SK-N-DZ (cell line): ENCODE measurements around the gene PGA3.
"Not testable (repeated sequence)": the region's sequence is repeated elsewhere in the genome, so short reads cannot be mapped to it uniquely, and the experiment has no call there.

ENCODE experiments used
- DNase-seq: peaks from one replicate; pipeline ENCODE4 v3.0.0-alpha.2; 2015; ENCODE audit warnings: low spot score

The PGA3 gene

DNA sequence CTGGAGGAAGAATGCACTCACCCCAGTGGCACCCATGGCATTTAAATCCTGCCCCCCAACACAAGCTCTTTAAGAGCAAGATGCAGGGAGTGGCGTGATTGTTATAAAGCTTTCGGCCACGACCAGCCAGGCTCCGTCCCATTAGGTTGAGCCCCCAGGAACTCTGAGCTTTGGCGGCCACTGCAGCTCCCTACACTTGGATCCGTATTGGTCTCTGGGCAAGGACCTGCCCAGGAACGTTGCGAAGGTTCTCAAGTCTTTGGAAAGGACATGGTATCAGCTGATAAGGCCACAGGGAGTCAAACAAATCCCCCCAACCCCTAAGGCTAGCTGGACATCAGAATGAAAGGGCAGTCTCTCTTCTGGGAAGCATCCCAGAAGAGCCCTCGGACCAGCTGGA is 32.7 kb upstream of the PGA3 start:
- no peak for DNase-seq

DNA sequence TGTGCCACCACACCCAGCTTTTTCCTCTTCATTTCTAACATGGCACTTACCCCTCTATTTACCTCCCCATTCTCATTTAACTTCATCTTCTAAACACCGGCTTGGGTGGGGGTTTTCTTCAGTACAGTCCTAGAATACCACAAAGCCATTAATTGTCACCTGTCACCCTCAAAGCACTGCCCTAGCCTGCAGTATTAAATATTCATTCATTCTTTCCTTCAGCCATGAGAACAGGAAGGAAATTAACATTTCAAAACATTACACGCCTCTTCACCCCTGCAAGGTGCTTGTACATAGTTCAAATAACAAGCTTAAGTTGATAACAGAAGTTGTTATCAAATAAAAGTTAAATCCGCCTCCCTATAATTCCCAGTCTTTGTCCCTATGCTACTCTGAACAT is 31.4 kb upstream of the PGA3 start:
- DNase-seq, result no peak

DNA sequence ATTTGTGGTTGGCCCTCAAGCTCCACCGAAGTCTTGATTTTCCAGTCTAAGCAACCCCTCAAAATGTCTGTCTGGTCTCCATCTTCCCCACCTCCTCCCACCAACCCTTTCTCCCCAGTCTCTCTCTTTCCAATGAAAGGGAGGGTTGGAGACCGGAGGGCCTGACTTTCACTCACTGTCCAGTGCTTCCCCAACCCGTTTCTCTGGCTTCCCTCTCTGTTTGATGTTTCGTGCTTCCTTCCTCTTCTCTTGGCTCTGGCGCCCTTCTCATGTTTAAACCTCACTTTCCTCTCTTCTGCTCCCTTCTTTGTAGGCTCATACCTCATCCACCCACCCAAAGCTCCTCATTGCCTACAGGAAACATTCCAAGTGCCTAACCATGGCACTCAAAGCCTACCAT is 31.0 kb upstream of the PGA3 start:
- no peak for DNase-seq

DNA sequence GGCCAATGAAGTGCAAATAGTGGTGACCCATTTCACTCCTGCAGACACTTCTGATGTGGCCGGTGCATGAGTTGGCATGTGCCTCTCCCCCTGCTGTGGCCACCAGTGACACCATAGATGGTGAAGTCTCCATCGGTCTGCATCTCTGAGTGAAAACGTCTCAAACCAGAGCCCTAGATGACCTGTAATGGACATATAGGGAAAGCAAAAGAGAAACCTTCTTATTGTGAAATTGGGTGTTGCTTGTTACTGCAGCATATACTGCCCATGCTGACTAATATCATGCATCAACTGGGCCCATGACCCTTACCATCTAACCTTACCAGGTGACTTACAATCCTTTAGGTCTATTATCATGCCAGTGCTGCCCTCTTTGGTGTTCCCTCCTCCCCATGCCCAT is 30.4 kb upstream of the PGA3 start:
- DNase-seq, result no peak

DNA sequence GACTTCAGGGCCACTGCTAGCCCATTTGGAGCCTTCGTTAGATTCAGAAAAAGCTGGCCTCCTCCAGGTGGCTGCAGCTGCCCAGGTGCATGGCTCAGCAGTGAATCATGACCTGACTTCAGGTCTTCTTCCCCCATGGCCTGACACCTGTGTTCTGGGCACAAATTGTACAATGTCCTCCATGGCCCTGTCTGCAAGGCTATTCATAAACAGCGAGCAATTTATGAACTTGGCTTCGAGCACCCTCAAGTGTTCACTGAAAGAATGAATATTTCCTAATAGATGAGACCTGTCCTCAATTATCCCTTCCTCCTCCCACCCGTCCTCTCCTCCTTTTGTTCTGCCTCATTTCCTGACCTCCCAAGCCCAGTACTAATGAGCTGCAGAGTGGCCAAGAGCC is 29.9 kb upstream of the PGA3 start:
- DNase-seq, result peak; percentile 26

DNA sequence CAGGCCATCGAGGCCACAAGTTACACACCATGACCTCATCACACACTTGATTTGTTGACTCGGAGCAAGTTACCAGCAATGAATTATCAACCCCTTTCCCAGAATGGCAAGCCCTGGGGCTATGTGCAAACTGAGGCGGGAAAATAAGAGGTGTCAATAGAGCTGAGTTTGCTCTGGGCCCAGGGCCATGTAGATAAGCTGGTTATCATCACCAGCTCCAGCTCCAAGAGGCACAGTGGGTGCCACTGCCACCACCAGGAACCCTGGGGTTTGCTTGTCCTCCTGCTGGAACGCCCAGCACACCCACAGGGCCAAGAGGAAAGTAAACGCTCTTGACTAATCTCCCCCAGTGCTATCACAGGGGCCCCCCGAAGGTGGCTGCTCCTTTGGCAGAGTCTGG is 29.0 kb upstream of the PGA3 start:
- no peak for DNase-seq

DNA sequence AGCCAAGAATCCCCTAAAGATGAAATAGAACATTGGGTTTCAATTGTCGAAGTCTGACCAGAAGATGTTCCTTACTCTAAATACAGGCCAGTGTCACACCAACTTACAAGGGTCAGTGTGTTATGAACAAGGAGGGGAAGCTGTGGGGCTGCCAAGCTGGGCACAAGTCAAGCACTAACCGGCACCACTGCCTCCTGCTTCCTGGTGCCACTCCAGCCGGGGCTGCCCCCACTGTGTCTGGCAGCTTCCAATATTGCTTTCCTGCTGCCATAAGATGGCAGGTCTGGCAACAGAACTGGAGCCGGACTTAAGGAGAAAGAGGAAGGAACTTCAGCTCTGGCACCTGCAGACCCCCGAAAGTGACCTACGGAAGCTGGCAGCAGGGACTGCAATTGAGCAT is 28.4 kb upstream of the PGA3 start:
- DNase-seq, result no peak

DNA sequence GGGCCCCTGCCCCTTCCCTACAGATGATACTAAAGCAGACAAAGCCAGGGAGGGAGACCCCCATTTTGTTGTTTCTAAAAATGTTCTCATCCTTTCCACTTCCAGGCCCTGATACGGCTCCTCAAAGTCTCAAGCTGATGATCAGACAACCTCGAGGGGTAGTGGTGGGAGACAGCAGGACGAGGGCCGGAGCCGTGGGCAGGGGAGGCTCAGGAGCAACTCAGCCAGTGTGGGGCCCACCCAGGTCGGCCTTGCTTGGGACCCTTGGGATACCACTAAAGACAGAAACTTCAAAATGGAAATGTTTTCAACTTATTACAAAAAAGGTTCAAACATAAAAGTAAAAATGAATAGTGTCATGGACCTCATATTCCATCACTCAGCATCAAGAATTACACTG is 26.9 kb upstream of the PGA3 start:
- no peak for DNase-seq

DNA sequence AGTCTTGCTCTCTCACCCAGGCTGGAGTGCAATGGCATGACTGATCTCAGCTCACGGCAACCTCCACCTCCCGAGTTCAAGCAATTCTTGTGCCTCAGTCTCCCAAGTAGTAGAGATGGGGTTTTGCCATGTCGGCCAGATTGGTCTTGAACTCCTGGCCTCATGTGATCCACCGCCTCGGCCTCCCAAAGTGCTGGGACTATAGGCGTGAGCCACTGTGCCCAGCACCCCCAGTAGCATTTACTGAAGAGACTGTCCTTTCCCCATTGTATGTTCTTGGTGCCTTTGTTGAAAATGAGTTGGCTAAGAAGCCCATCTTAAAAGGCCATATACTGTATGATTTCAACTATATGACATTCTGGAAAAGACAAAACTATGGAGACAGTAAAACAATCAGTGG is 23.1 kb upstream of the PGA3 start:
- not testable (repeated sequence) for DNase-seq

DNA sequence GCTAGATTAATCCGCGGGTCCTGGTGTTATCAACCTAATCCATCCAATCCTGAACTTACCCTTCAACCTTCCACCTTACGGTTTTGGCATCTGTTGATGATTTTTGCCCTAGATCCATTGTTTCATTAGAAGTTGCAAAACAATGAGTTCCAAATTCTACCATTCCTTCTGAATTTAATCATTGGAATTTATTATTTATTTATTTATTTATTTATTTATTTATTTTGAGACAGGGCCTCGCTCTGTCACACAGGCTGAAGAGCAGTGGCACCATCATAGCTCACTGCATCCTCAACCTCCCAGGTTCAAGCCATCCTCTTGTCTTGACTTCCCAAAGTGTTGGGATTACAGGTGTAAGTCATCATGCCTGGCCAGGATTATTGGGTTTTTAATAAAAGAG is 21.8 kb upstream of the PGA3 start:
- DNase-seq, result no peak

DNA sequence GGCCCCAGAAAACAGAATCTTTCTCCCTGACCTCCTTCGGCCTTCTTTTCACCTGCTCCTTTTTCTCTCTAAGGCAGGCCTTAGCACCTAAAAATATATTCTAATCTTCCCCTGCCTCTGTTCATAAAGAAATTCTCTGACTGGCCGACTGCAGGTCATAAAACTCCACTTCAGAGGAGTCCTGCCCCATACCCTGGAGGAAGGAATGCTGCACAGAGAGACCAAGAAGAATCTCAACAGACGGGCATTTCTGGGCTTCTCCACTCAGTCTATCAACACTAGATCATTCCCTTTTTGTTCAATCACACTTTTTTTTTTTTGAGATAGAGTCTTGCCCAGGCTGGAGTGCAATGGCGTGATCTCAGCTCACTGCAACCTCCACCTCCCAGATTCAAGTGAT is 19.7 kb upstream of the PGA3 start:
- DNase-seq, result no peak

DNA sequence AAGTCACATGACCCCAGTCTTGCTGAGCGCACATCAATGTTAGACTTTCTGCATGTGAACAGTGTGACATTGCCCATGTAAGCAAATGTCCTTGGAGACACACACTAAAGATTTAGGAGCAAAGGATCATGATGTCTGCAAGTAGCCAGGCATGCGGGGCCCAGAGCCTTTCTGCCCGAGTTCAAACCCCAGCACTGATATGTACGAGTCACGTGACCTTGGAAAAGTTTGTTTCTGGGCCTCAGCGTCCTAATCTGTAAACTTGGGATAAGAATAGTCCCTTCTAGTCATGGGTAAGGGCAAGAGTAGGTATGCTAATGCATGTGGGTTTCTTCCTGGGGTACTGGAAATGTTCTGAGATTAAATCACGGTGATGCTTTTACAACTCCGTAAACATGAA is 16.8 kb upstream of the PGA3 start:
- no peak for DNase-seq

DNA sequence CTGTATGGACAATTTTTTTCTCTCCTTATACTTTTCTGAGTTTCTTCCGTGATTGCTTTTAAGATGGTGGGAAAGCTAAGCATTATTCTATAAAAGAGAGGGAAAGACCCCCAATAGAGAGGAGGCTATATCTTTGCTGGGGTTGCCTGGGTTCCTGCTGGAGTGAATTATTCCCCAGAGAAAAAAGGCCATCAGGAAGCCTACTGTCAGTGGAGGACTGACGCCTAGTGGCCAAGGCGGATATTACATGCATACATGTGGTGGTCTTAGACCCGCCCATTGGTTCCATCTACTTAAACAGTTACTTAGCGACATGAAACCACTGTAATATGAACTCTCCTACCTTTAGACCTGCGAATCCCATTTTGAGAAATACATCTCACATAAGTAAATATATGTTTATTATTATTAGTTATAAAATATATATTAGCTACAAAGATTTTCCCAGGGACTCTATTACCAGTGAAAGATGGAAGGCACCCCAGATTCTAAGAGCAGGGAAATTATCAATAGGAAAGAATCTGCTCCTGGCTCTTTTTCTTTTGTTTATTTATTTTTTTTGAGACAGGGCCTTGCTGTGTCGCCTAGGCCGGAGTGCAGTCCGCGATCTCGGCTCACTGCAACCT is 15.7 kb upstream of the PGA3 start:
- DNase-seq, result peak; percentile 82

DNA sequence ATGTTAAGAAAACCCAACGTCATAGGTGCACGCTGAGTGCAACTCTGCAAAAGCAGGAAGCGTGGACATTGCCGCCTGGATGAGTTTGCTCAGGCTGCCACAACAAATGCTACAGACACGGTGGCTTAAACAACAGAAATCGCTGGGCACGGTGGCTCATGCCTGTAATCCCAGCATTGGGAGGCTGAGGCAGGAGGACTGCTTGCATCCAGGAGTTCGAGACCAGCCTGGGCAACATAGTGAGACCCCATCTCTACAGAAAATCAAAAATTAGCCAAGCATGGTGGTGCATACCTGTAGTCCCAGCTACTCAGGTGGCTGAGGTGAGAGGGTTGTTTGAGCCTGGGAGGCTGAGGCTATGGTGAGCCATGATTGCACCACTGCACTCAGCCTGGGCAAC is 13.4 kb upstream of the PGA3 start:
- DNase-seq, result no peak

DNA sequence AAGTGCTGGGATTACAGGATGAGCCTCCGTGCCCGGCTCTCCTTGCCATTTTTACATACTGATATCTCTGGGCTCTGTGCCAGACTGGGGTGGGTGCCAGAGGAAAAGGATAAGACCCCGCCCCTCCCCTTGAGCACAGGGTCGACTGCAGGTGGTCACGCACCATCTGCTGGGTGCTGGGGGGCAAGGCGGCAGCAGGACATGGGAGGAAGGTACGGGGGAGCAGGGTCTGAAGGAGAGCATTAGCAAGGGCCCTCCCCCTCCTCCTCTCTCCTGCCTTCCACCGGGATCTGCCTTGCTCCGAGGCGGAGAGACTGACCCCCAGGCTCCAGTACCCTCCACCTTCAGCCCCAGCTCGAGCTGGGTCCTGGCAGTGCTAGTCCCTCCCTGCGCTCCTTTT is 9.7 kb upstream of the PGA3 start:
- DNase-seq, result no peak

DNA sequence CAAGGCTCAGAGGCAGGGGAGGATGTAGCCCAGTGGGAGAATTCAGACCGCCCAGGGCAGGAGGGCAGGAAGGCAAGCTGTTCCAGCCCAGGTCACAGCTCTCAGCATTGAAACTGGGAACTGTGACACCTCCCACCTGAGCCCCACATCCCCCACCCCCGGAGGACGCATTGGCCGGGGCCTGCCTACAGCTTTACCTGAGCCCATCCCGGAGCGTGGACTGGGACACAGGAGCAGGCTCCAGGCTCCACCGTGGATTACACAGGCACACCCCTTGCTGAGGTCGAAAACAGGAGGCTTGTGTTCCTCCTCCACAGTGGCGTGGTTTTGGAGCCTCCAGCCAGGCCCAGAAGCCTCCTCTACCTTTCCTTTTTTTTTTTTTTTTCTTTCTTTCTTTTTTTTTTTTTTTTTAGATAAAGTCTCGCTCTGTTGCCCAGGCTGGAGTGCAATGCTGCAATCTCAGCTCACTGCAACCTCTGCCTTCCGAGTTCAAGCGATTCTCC is 9.1 kb upstream of the PGA3 start:
- no peak for DNase-seq

DNA sequence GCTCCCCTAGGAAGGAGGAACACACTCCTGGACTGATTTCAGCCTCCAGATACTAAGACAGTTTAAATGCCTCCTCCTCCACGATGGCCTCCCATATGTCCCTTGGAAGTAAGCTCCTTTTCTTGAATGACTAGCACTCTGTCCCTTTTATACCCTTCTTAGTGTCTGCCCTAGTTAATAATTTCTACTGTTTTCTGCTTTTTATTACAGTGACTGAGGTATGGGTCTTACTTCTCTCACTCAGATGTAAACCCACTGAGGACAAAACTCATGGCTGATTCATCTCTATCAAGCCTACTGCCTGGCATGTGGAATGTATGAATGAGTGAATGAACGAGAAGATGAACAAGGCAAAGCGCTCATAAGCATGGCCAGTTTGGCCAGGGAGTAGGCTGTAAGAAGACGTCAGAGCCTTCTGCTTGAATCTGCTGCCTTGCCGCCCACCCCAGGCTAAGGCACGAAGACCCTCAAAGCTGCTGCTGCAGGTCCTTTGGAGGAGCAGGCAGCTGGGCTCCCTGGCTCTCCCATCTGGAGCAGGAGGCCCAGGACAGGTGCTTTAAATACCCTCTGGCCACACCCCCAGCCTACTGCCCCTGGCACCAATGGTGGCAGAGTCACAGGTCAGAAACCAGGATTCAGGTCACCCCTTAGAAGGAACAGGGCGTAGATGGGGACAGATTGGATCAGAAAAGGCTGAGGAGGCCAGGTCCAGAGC is 8.2 kb upstream of the PGA3 start:
- no peak for DNase-seq

DNA sequence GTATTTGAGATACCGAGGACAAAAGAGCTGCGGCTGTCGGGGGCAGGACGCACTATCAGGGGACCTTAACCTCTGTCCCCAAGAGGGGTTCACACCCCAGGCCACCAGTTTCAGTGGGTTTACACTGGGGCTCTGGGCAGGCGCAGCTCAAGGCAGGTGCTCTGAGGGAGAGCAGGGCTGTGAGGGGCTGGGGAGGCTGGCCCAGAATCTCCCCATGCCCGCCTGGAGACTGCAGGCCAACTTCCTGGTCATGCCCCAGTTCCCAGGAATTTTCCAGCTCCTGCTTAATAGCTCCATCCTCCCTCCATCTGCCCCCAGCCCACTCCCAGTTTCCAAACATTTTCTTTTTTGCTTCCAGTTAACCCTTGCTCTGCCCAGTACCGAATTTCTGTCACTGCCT is 7.6 kb upstream of the PGA3 start:
- no peak for DNase-seq

DNA sequence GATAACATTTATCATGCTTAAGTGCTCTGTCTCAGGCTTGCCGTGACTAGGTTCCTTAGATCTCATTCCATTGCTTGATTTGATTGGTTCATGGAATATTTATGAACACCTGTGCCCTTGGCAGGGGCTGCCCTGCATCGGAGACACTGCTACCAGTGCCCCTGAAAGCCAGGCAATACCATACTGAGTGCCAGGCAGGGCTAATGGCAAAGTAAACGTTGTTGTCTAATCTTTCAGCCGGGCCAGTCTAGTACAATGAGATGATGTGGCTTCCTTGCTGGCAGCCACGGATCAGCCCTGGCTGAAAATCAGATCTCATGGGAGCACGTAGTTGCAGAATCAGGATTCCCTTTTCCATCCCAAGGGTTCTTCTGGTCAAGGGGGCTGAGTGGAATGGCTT is 5.0 kb upstream of the PGA3 start:
- no peak for DNase-seq

DNA sequence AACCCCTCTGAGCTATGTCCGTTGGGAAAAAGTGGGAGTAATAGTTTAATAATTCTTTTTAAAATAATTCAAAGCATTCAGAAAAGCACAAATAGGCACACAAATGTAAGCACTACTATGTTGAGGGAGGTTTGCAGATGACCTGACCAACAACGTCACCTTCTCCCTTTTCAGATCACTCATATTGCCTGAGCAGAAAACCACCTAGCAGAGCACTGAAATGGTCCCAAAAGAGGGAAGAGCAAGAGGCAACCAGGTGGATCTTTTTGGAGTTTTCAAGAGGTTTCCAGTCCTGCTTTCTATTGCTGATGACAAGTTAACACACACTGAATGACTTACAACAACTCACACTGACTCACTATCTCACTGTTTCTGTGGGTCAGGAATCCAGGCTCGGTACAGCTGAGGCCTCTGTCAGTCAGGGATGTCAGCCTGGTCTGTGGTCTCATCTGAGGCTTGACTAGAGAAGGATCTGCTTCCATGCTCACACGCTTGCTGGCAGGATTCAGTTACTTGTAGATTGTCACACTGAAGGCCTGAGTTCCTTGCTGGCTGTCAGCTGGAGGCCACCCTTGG is 4.3 kb upstream of the PGA3 start:
- DNase-seq, result no peak

DNA sequence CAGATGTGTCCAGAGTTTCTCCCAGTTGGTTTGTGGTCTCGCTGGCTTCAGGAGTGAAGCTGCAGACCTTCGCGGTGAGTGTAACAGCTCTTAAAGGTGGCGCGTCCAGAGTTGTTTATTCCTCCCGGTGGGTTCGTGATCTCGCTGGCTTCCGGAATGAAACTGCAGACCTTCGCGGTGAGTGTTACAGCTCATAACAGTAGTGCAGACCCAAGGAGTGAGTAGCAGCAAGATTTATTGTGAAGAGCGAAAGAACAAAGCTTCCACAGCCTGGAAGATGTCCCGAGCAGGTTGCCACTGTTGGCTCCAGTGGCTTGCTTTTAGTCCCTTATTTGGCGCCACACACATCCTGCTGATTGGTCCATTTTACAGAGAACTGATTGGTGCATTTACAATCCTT is 1.8 kb upstream of the PGA3 start:
- DNase-seq, result no peak

DNA sequence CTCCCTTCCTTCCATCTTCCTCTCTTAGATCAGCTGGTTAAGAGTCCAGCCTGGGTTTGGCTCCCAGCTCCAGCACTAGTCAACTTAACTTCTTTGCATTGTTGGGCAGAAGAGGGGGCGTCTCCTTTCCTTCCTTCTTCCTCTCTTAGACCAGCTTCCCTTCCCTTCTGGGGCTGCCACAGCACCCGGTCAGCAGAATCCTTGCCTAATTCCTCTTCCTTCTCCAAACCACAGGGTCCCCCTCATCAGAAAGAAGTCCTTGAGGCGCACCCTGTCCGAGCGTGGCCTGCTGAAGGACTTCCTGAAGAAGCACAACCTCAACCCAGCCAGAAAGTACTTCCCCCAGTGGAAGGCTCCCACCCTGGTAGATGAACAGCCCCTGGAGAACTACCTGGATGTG is 558 bp downstream of the PGA3 start:
- DNase-seq, result not testable (repeated sequence)

DNA sequence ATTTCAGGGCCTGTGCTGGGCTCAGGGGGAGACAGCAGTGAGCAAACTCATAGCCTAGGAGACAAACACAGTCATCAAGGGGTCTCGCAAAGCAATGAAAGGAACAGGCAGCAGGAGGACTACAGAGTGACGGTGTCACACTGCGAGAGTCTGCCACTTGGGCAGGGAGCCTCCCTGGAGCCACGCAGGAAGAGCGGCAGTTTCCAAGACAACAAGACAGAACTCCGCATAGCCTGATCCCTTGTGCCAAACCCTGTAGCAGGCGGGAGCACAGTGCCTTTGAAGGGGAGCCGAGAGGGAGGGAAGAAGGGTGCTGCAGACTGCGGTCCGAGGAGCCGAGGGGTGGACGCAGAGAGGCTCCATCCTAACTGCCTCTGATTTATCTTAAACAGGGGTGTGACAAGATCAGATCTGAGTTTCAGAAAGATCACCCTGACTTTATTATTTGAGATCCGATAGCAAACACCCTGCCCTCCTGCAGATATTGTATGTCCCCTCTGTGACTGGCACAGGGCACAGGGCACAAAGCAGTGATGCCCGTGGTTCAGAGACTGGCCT is 1.3 kb downstream of the PGA3 start:
- DNase-seq, result not testable (repeated sequence)
